Aorta (tissue), 5 donors: ENCODE results near the gene HK3. TPM values are rescaled to one million over a fixed set of nuclear protein-coding genes. Genes with fewer than 3 reads are reported as not detected.

Experiments
- ATAC-seq: fragments of 200-7000 bp; cut with Tn5 transposase; one replicate; pipeline ENCODE4 v1.9.1; 2022; ENCODE audit warnings: moderate library complexity; ENCODE audit not compliant: low FRiP score
- DNase-seq, 2 donors: peaks; one replicate each; pipeline ENCODE4 v3.0.0-alpha.2; 2020
- H3K27ac ChIP-seq, 2 donors: one replicate each; pipeline ENCODE4 v1.5.1; 2013; ENCODE audit warnings: low read length in 2 of 2, mild to moderate bottlenecking in 2 of 2, moderate library complexity in 2 of 2, control low read depth in 1 of 2, inconsistent platforms in 1 of 2, low read depth in 1 of 2
- H3K27me3 ChIP-seq, 2 donors: one replicate each; pipeline ENCODE4 v1.6.1; 2013; ENCODE audit warnings: control low read depth in 1 of 2, low read length in 1 of 2, mild to moderate bottlenecking in 1 of 2, moderate library complexity in 1 of 2; ENCODE audit not compliant: insufficient read depth in 2 of 2, control insufficient read depth in 1 of 2
- H3K36me3 ChIP-seq, 2 donors: one replicate each; pipeline ENCODE4 v1.6.1; 2013; ENCODE audit warnings: control low read depth in 1 of 2, low read length in 1 of 2, mild to moderate bottlenecking in 1 of 2; ENCODE audit not compliant: insufficient read depth in 2 of 2, control insufficient read depth in 1 of 2
- H3K4me1 ChIP-seq, 2 donors: one replicate each; pipeline ENCODE4 v1.6.1; 2013; ENCODE audit warnings: low read length in 2 of 2, control low read depth in 1 of 2, mild to moderate bottlenecking in 1 of 2, moderate library complexity in 1 of 2; ENCODE audit not compliant: insufficient read depth in 2 of 2, control insufficient read depth in 1 of 2
- H3K4me3 ChIP-seq, 2 donors: one replicate each; pipeline ENCODE4 v1.5.1; 2013; ENCODE audit warnings: low read length in 2 of 2, control low read depth in 1 of 2, mild to moderate bottlenecking in 1 of 2
- H3K9me3 ChIP-seq: one replicate; pipeline ENCODE4 v1.6.1; 2013; ENCODE audit warnings: mild to moderate bottlenecking, low read length; ENCODE audit not compliant: control insufficient read depth
- WGBS, 2 donors: extraction: QIAGEN DNeasy Blood & Tissue Kit; methylation state at CpG; one replicate each; pipeline ENCODE4 v1.1.7; 2013; 5-methylcytosine and 5-hydroxymethylcytosine counted together
- intact Hi-C, 2 donors: fragments of 100-400 bp; cut with DNase I; formaldehyde crosslinking; loops; one replicate each; pipeline versions ENCODE4 v1.14.2 to v1.15.0; 2022
- polyA plus RNA-seq, 2 donors: library from polyadenylated mRNA; stranded (reverse); fragments of 200-250 nt; gene quantifications; one replicate each; pipeline ENCODE4 v1.2.3, GENCODE V29; 2013
- total RNA-seq, 2 donors: library from RNA; stranded (reverse); fragmentation: NEBNext Ultra II Directional; extraction: Animal tissue kit (Norgen Biotek cat#: 25700); gene quantifications; one replicate each; pipeline ENCODE4 v1.2.1, GENCODE V29; 2021
- donor health status: healthy with polysubstance abuse.
- donor health status: Bipolar disorder and iron deficiency.
- donor health status: DM: no; HTN: no; CAD: no.
- donor health status: DM: no; HTN: no; CAD: no.
- donor health status: DM: yes; HTN: yes; CAD: no.

HK3 gene
- total and polyA plus RNA-seq, 4 donors: 7.9 to 38.8 (median 17.9) TPM

- H3K4me1 ChIP-seq: no peaks in the 10 kb centered on the region
- H3K27ac ChIP-seq: no peak overlapping the region
- DNase-seq (no peak), ATAC-seq (no peak)
- intact Hi-C loops: no loop called here
- H3K9me3 ChIP-seq: no peaks in the 10 kb centered on the region
- H3K36me3 ChIP-seq: no peaks in the 10 kb centered on the region
- 68 to 71% methylated on average over 20 of the region's 20 CpGs for whole genome bisulfite sequencing, 2 donors
- H3K4me3 ChIP-seq: no peak overlapping the region
- no peaks in the 10 kb centered on the region for H3K27me3 ChIP-seq
Measured at GRCh38 chr5:176853151-176853778, 45.9 kb downstream of the HK3 start.

GRCh38 chr5:176851871-176852658 is 47.1 kb downstream of the HK3 start:
- Histone ChIP-seq H3K4me1 (no peaks in the 10 kb centered on the region), H3K27me3 (no peaks in the 10 kb centered on the region), H3K9me3 (no peaks in the 10 kb centered on the region), H3K4me3 (no peak overlapping the region), H3K27ac (no peak overlapping the region), H3K36me3 (no peaks in the 10 kb centered on the region)
- no peak for ATAC-seq
- no peak for DNase-seq
- 59 to 64% methylated on average over 17 of the region's 17 CpGs for WGBS, 2 donors
- intact Hi-C loops: no loop called here

DNA sequence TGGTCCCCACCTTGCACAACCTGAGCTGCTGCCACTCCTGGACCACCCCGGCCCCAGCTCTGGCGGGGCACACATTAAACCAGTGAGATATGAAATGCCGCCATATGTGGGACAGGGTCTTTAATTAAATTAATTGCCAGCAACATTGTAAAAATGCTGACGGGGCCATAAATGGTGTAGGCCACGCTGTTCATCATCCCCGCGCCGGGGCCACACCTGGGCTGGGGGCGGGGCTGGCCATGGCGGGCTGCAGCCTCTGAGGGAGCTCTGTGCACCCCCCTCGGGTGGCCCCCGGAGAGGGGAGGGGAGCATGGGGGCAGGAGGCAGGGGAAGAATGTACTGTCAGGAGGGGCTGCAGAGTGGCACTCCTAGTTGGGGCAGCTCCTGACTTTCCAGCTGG is 47.8 kb downstream of the HK3 start:
- Histone ChIP-seq H3K27me3 (no peaks in the 10 kb centered on the region), H3K9me3 (no peaks in the 10 kb centered on the region), H3K4me3 (no peak overlapping the region), H3K27ac (no peak overlapping the region), H3K36me3 (no peaks in the 10 kb centered on the region), H3K4me1 (no peaks in the 10 kb centered on the region)
- DNase-seq: no peak
- ATAC-seq: no peak
- intact Hi-C loops: no loop called here
- WGBS, 2 donors: 74 to 77% methylated on average over 10 to 12 of the region's 12 CpGs

GRCh38 chr5:176850371-176851245 is 48.5 kb downstream of the HK3 start:
- Histone ChIP-seq H3K27me3 (no peaks in the 10 kb centered on the region), H3K4me1 (no peaks in the 10 kb centered on the region), H3K27ac (no peak overlapping the region), H3K4me3 (no peak overlapping the region), H3K36me3 (no peaks in the 10 kb centered on the region), H3K9me3 (no peaks in the 10 kb centered on the region)
- WGBS, 2 donors: 78% methylated on average over 21 of the region's 21 CpGs
- intact Hi-C loops: no loop called here
- DNase-seq: no peak
- ATAC-seq: no peak

- Histone ChIP-seq H3K9me3 (no peaks in the 10 kb centered on the region), H3K4me1 (no peaks in the 10 kb centered on the region), H3K36me3 (no peaks in the 10 kb centered on the region), H3K4me3 (no peak overlapping the region), H3K27ac (no peak overlapping the region), H3K27me3 (no peaks in the 10 kb centered on the region)
- 75 to 76% methylated on average over 7 of the region's 7 CpGs for WGBS, 2 donors
- ATAC-seq (no peak), DNase-seq (no peak)
- intact Hi-C loops: no loop called here
Measured at GRCh38 chr5:176849611-176850227, 49.4 kb downstream of the HK3 start.

- intact Hi-C loops: no loop called here
- H3K4me3 ChIP-seq: no peak overlapping the region
- H3K27ac ChIP-seq: no peak overlapping the region
- no peaks in the 10 kb centered on the region for H3K36me3 ChIP-seq
- ATAC-seq (no peak), DNase-seq (no peak)
- H3K4me1 ChIP-seq: no peaks in the 10 kb centered on the region
- no peaks in the 10 kb centered on the region for H3K27me3 ChIP-seq
- 81 to 84% methylated on average over 13 of the region's 13 CpGs for WGBS, 2 donors
- H3K9me3 ChIP-seq: no peaks in the 10 kb centered on the region
Measured at GRCh38 chr5:176848651-176849050, 50.5 kb downstream of the HK3 start.

GRCh38 chr5:176847726-176848290 is 51.3 kb downstream of the HK3 start:
- H3K36me3 ChIP-seq: no peaks in the 10 kb centered on the region
- H3K27ac ChIP-seq: no peak overlapping the region
- no peaks in the 10 kb centered on the region for H3K4me1 ChIP-seq
- no peak for DNase-seq
- H3K9me3 ChIP-seq: no peaks in the 10 kb centered on the region
- no peaks in the 10 kb centered on the region for H3K27me3 ChIP-seq
- ATAC-seq: no peak
- H3K4me3 ChIP-seq: no peak overlapping the region
- WGBS, 2 donors: 80 to 81% methylated on average over 13 of the region's 13 CpGs
- intact Hi-C loops: no loop called here

- 44 to 45% methylated on average over 18 of the region's 18 CpGs for WGBS, 2 donors
- intact Hi-C loops: no loop called here
- Histone ChIP-seq H3K27me3 (no peaks in the 10 kb centered on the region), H3K4me1 (no peaks in the 10 kb centered on the region), H3K4me3 (no peak overlapping the region), H3K9me3 (no peaks in the 10 kb centered on the region), H3K36me3 (no peaks in the 10 kb centered on the region), H3K27ac (no peak overlapping the region)
- no peak for ATAC-seq
- DNase-seq: no peak
Measured at GRCh38 chr5:176847148-176847547, 52.0 kb downstream of the HK3 start.
